K562 (cell line): Measurements from ENCODE around the gene ACTL8. TPM values are rescaled to one million over a fixed set of nuclear protein-coding genes. Genes with fewer than 3 reads are reported as not detected.

Source experiments
- ATAC-seq: fragments of 200-7000 bp; cut with Tn5 transposase; 3 replicates; pipeline ENCODE4 v1.9.1; 2020; ENCODE audit warnings: moderate library complexity
- BruUV-seq: library from RNA; stranded (reverse); fragments of 400-500 nt; replicated peaks from 2 replicates; lab custom pipeline; 2021; lab: Mats Ljungman, UMichigan
- CTCF ChIA-PET: fragments of 300-600 bp; formaldehyde crosslinking; extraction: SDS; loops from one replicate; lab custom pipeline; 2021; ENCODE audit warnings: low intra/inter-chr PET ratio; lab: Yijun Ruan, JAX
- POLR2A ChIA-PET: fragments of 300-600, 350-650 bp; sonication (Branson Sonifier 250); formaldehyde crosslinking; extraction: SDS; loops from one replicate; lab custom pipeline; 2021; ENCODE audit warnings: antibody characterized with exemption, inconsistent platforms; lab: Yijun Ruan, JAX
- DNase-seq, 4 experiments: peaks; one replicate each; pipeline versions ENCODE4 v3.0.0 to v3.0.0-alpha.2; 2011 to 2018; ENCODE audit warnings: low spot score in 3 of 4, mixed read lengths in 3 of 4; ENCODE audit errors: extremely low read depth in 1 of 4
- FAIRE-seq: peaks from 2 replicates; lab custom pipeline; 2011; peaks lifted over from hg19 to GRCh38; lab: Jason Lieb, UNC
- H2AFZ ChIP-seq: 2 replicates; pipeline ENCODE4 v1.6.0; 2011; ENCODE audit warnings: low read depth, low read length, control low read depth, inconsistent platforms
- H3K27ac ChIP-seq: fragments of 200-600 bp; 3 replicates; pipeline ENCODE4 v1.8.0; 2011; ENCODE audit warnings: low read depth, mild to moderate bottlenecking, control low read depth, inconsistent platforms, low read length, moderate library complexity, mixed read lengths; ENCODE audit errors: extremely low read depth
- H3K27me3 ChIP-seq, 2 experiments: fragments of 300-600 bp in 1 of 2; 2 replicates in 1 of 2; 3 replicates in 1 of 2; pipeline versions ENCODE4 v1.6.0 to v1.8.0; 2011; ENCODE audit warnings: inconsistent platforms in 2 of 2, low read length in 2 of 2, mild to moderate bottlenecking in 1 of 2, mixed read lengths in 1 of 2, moderate library complexity in 1 of 2; ENCODE audit not compliant: control insufficient read depth in 2 of 2, insufficient read depth in 2 of 2
- H3K36me3 ChIP-seq: fragments of 300-600 bp; 3 replicates; pipeline ENCODE4 v1.8.0; 2011; ENCODE audit warnings: mild to moderate bottlenecking, low read length, inconsistent platforms; ENCODE audit not compliant: control insufficient read depth, insufficient read depth
- H3K4me1 ChIP-seq, 2 experiments: fragments of 200-600 bp in 1 of 2; replicated peaks in 1 of 2; 2 replicates in 1 of 2; 3 replicates in 1 of 2; pipeline versions ENCODE4 v1.5.1 to v1.8.0; 2011; ENCODE audit warnings: inconsistent platforms in 2 of 2, low read length in 2 of 2, mild to moderate bottlenecking in 1 of 2, mixed read lengths in 1 of 2, moderate library complexity in 1 of 2; ENCODE audit not compliant: control insufficient read depth in 2 of 2, insufficient read depth in 2 of 2
- H3K4me2 ChIP-seq: 2 replicates; pipeline ENCODE4 v1.6.1; 2011; ENCODE audit warnings: low read length, control low read depth, inconsistent platforms, mixed read lengths; ENCODE audit not compliant: insufficient read depth
- H3K4me3 ChIP-seq: fragments of 200-600 bp; sonication (generic), shearing (Covaris generic); 2 replicates; pipeline ENCODE4 v1.5.1; 2016; ENCODE audit warnings: control low read depth, inconsistent platforms
- H3K79me2 ChIP-seq: fragments of 200-600 bp; 3 replicates; pipeline ENCODE4 v1.8.0; 2011; ENCODE audit warnings: low read length, inconsistent platforms; ENCODE audit not compliant: control insufficient read depth, insufficient read depth
- H3K9ac ChIP-seq, 2 experiments: 2 replicates each; pipeline versions ENCODE4 v1.6.0 to v1.6.1; 2011; ENCODE audit warnings: low read depth in 2 of 2, low read length in 2 of 2, control low read depth in 1 of 2, inconsistent platforms in 1 of 2, mild to moderate bottlenecking in 1 of 2, mixed read lengths in 1 of 2; ENCODE audit not compliant: insufficient read depth in 1 of 2
- H3K9me1 ChIP-seq: one replicate; pipeline ENCODE4 v1.6.0; 2011; ENCODE audit warnings: inconsistent platforms, mild to moderate bottlenecking, low read length, moderate library complexity; ENCODE audit not compliant: control insufficient read depth, insufficient read depth
- H3K9me3 ChIP-seq: replicated peaks from 2 replicates; pipeline ENCODE4 v1.5.1; 2011; ENCODE audit warnings: low read depth, low read length, inconsistent platforms; ENCODE audit not compliant: control insufficient read depth, insufficient read depth
- H4K20me1 ChIP-seq: replicated peaks from 2 replicates; pipeline ENCODE4 v1.6.1; 2011; ENCODE audit warnings: low read length, inconsistent platforms, mixed read lengths; ENCODE audit not compliant: control insufficient read depth, insufficient read depth
- ATF1 ChIP-seq, 2 experiments: fragments of 450-650 bp in 1 of 2; IDR thresholded peaks; 2 replicates each; pipeline ENCODE4 v1.6.1; 2016; ENCODE audit warnings: missing compliant biosample characterization in 1 of 2, missing genetic modification characterization in 1 of 2
- BRD4 ChIP-seq: fragments of 200-600 bp; sonication (generic); IDR thresholded peaks from 2 replicates; pipeline ENCODE4 v1.6.1; 2017; ENCODE audit warnings: inconsistent platforms
- CREM ChIP-seq: IDR thresholded peaks from 2 replicates; pipeline ENCODE4 v1.6.1; 2014; ENCODE audit warnings: antibody characterized with exemption, low read depth
- DMBX1 ChIP-seq: fragments of 250-450 bp; sonication (Bioruptor Pico); IDR thresholded peaks from 2 replicates; pipeline ENCODE4 v1.8.0; 2022; ENCODE audit warnings: inconsistent platforms, mild to moderate bottlenecking, moderate library complexity, borderline replicate concordance
- GATAD2B ChIP-seq: fragments of 450-650 bp; IDR thresholded peaks from 2 replicates; pipeline ENCODE4 v1.6.1; 2017; ENCODE audit warnings: mild to moderate bottlenecking, borderline replicate concordance
- HMG20B ChIP-seq: fragments of 250-450 bp; sonication (Bioruptor Pico); IDR thresholded peaks from 2 replicates; pipeline ENCODE4 v1.5.0; 2021; ENCODE audit warnings: mild to moderate bottlenecking
- HMGXB4 ChIP-seq: sonication (generic); formaldehyde crosslinking; IDR thresholded peaks from 2 replicates; pipeline ENCODE4 v1.8.1; 2023; ENCODE audit warnings: mild to moderate bottlenecking, missing genetic modification reagents
- KAT7 ChIP-seq: sonication (generic); formaldehyde crosslinking; IDR thresholded peaks from 2 replicates; pipeline ENCODE4 v1.8.0; 2022; ENCODE audit warnings: missing genetic modification reagents, mild to moderate bottlenecking, borderline replicate concordance
- KLF6 ChIP-seq: fragments of 250-450 bp; sonication (Bioruptor Pico); IDR thresholded peaks from 2 replicates; pipeline ENCODE4 v1.4.0; 2020; ENCODE audit warnings: mild to moderate bottlenecking, moderate library complexity, borderline replicate concordance
- NEUROD1 ChIP-seq: fragments of 150-350 bp; IDR thresholded peaks from 2 replicates; pipeline ENCODE4 v1.6.1; 2014; ENCODE audit warnings: borderline replicate concordance, low read length, low read depth; ENCODE audit not compliant: partially characterized antibody
- NFIC ChIP-seq: fragments of 450-650 bp; IDR thresholded peaks from 2 replicates; pipeline ENCODE4 v1.6.1; 2017; ENCODE audit warnings: mild to moderate bottlenecking, inconsistent platforms
- PTBP1 ChIP-seq: fragments of 200-400 bp; formaldehyde crosslinking; IDR thresholded peaks from 2 replicates; pipeline ENCODE4 v1.6.1; 2017; ENCODE audit warnings: low read depth, low read length
- RBBP5 ChIP-seq: fragments of 200-600 bp; sonication (generic); IDR thresholded peaks from 2 replicates; pipeline ENCODE4 v1.6.1; 2012; ENCODE audit warnings: borderline replicate concordance, mild to moderate bottlenecking, low read length, control low read depth, inconsistent platforms; ENCODE audit not compliant: insufficient read depth, poor library complexity, severe bottlenecking
- RBM15 ChIP-seq: fragments of 200-400 bp; formaldehyde crosslinking; IDR thresholded peaks from 2 replicates; pipeline ENCODE4 v1.6.1; 2018; ENCODE audit warnings: mild to moderate bottlenecking, low read length, moderate library complexity; ENCODE audit not compliant: insufficient read depth
- SAFB ChIP-seq: fragments of 200-400 bp; formaldehyde crosslinking; IDR thresholded peaks from 2 replicates; pipeline ENCODE4 v1.6.1; 2017; ENCODE audit warnings: low read depth, low read length, borderline replicate concordance
- SMAD4 ChIP-seq: fragments of 250-450 bp; sonication (Bioruptor Pico); conservative IDR thresholded peaks from 2 replicates; pipeline ENCODE4 v1.8.0; 2021; ENCODE audit warnings: inconsistent platforms, mild to moderate bottlenecking, moderate library complexity
- TFAP4 ChIP-seq: sonication (generic); formaldehyde crosslinking; IDR thresholded peaks from 2 replicates; pipeline ENCODE4 v1.8.0; 2022; ENCODE audit warnings: missing genetic modification reagents, mild to moderate bottlenecking, moderate library complexity, borderline replicate concordance
- ZBED1 ChIP-seq: IDR thresholded peaks from 2 replicates; pipeline ENCODE4 v1.6.1; 2014
- ZNF146 ChIP-seq: IDR thresholded peaks from one replicate; pipeline ENCODE4 v1.6.1; 2018; ENCODE audit warnings: missing compliant biosample characterization; ENCODE audit not compliant: unreplicated experiment
- ZNF583 ChIP-seq: fragments of 250-450 bp; sonication (Bioruptor Pico); IDR thresholded peaks from 2 replicates; pipeline ENCODE4 v1.4.0; 2020
- ZSCAN29 ChIP-seq: fragments of 450-650 bp; IDR thresholded peaks from 2 replicates; pipeline ENCODE4 v1.6.1; 2017
- WGBS: fragments of 100-300 bp; shearing (Covaris generic); methylation state at CpG from one replicate; pipeline ENCODE4 v1.1.6; 2016; ENCODE audit warnings: low coverage, mixed read lengths; ENCODE audit not compliant: insufficient coverage; ENCODE audit errors: missing lambda C conversion rate; 5-methylcytosine and 5-hydroxymethylcytosine counted together
- in situ Hi-C: fragments of 300-500 bp; cut with MboI; formaldehyde crosslinking; loops from 4 replicates; pipeline ENCODE4 v1.15.0; 2018; ENCODE audit warnings: inconsistent platforms, mixed read lengths
- intact Hi-C: fragments of 100-400 bp; cut with micrococcal nuclease; formaldehyde crosslinking; loops from 2 replicates; pipeline ENCODE4 v1.14.2; 2022
- polyA plus RNA-seq, 8 experiments: library from polyadenylated mRNA; depleted of rRNA in 4 of 8; stranded (reverse) in 5 of 8; unstranded in 3 of 8; fragments of >200 nt; fragmentation: Nextera tagmentation in 2 of 8; fragmentation: Illumina TruSeq in 1 of 8; extraction: Ambion mirVana in 2 of 8; extraction: Trizol in 1 of 8; gene quantifications; 2 replicates each; pipeline versions ENCODE4 v1.2.1 to v1.2.3, GENCODE V29; 2011 to 2014; ENCODE audit warnings: inconsistent platforms in 1 of 8, missing spikeins in 1 of 8
- total RNA-seq, 7 experiments: library from RNA; depleted of rRNA in 6 of 7; stranded (reverse); fragments of >200 nt in 6 of 7; fragmentation: Illumina TruSeq in 2 of 7; extraction: Trizol in 2 of 7; gene quantifications; 2 replicates each; pipeline versions ENCODE4 v1.2.1 to v1.2.3, GENCODE V29; 2011 to 2021; ENCODE audit warnings: low replicate concordance in 1 of 7

The ACTL8 gene
- total and polyA plus RNA-seq, 9 of the 15 experiments (the other 6 are each of a cell fraction or from before 2014, with no cell fraction given): 0.30 to 3.3 (median 1.6) TPM

- TF ChIP-seq DMBX1: no peak
- TF ChIP-seq HMGXB4 (CRISPR knock-in tag): no peak
Observed at GRCh38 chr1:17873007-17873675, 118.0 kb downstream of the ACTL8 start (continued).

GRCh38 chr1:17874231-17874630 is 119.1 kb downstream of the ACTL8 start:
- DNase-seq: no peak
- H3K36me3 ChIP-seq: no peaks in the 10 kb centered on the region
- H3K4me1 ChIP-seq: no peaks in the 10 kb centered on the region
- BruUV-seq: no TSS peak
- no peak overlapping the region for H3K9ac ChIP-seq
- ATAC-seq: no peak
- POLR2A ChIA-PET: interaction anchor here (0.6 kb wide), 2 partner anchors 133 to 993 kb away, joined by 3 to 4 read pairs; no protein-coding TSS in a partner anchor
- no peaks in the 10 kb centered on the region for H4K20me1 ChIP-seq
- no peak for FAIRE-seq
- H3K79me2 ChIP-seq: no peaks in the 10 kb centered on the region
- no peak overlapping the region for H2AFZ ChIP-seq
- intact Hi-C loops: no loop called here
- H3K27ac ChIP-seq: no peak overlapping the region
- no peaks in the 10 kb centered on the region for H3K9me1 ChIP-seq
- no peaks in the 10 kb centered on the region for H3K9me3 ChIP-seq
- no peak overlapping the region for H3K4me2 ChIP-seq
- in situ Hi-C loops: no loop called here
- CTCF ChIA-PET: no interaction called here
- H3K4me3 ChIP-seq: no peak overlapping the region
- 19% methylated on average over 1 of the region's 1 CpG for WGBS
- H3K27me3 ChIP-seq: peaks cover 0 to under 1% of the 10 kb centered on the region in 2 experiments; a peak in 1 of 5 replicates
- TF ChIP-seq HMG20B (CRISPR knock-in tag) (no peak), ATF1 (CRISPR knock-in tag; IDR thresholded peaks at IDR 0.05) (no peak), ATF1 (tag; IDR thresholded peaks at IDR 0.05) (no peak), GATAD2B (no peak), ZNF583 (no peak), ZSCAN29 (no peak), SMAD4 (CRISPR knock-in tag) (no peak), NFIC (no peak), ZBED1 (no peak), CREM (no peak), RBM15 (no peak), NEUROD1 (no peak), KAT7 (no peak), SAFB (no peak), TFAP4 (no peak), BRD4 (no peak), RBBP5 (no peak), ZNF146 (CRISPR knock-in tag) (no peak), PTBP1 (no peak), KLF6 (no peak)
